GM21825 (cell line): ENCODE results near the gene CHD9.

Experiments used
- ATAC-seq: cut with Tn5 transposase; IDR thresholded peaks from one replicate; pipeline ENCODE4 v1.9.1; 2021; ENCODE audit warnings: mild to moderate bottlenecking, moderate library complexity; ENCODE audit not compliant: unreplicated experiment

CHD9 gene

GRCh38 chr16:53337294-53337693 lies 282.5 kb downstream of the CHD9 start:
- ATAC-seq = no peak

GRCh38 chr16:53341792-53342191 lies 287.0 kb downstream of the CHD9 start:
- no peak for ATAC-seq

GRCh38 chr16:53355064-53355463 lies 300.3 kb downstream of the CHD9 start:
- no peak for ATAC-seq

GRCh38 chr16:53356478-53357207 lies 301.9 kb downstream of the CHD9 start:
- ATAC-seq = no peak

GRCh38 chr16:53357208-53357586 lies 302.4 kb downstream of the CHD9 start:
- no peak for ATAC-seq

GRCh38 chr16:53357955-53358354 lies 303.2 kb downstream of the CHD9 start:
- no peak for ATAC-seq

GRCh38 chr16:53358884-53359283 lies 304.1 kb downstream of the CHD9 start:
- no peak for ATAC-seq

GRCh38 chr16:53369921-53370320 lies 315.1 kb downstream of the CHD9 start:
- ATAC-seq = no peak

GRCh38 chr16:53370827-53371226 lies 316.0 kb downstream of the CHD9 start:
- no peak for ATAC-seq

- ATAC-seq = no peak
Measured at GRCh38 chr16:53372992-53373871, 318.4 kb downstream of the CHD9 start.

GRCh38 chr16:53374800-53375199 lies 320.0 kb downstream of the CHD9 start:
- no peak for ATAC-seq

GRCh38 chr16:53378138-53378537 lies 323.3 kb downstream of the CHD9 start:
- no peak for ATAC-seq
